Hypothalamus (tissue), 51 donors: ENCODE data around the gene IFNA4.
A peak's percentile ranks its signal among the peaks of the same experiment; 100 is the strongest.
"Not testable (repeated sequence)": the region's sequence is repeated elsewhere in the genome, so short reads cannot be mapped to it uniquely, and the experiment has no call there.

ENCODE experiments used
- DNase-seq, 51 donors: peaks; one replicate each; lab custom pipeline; 2025; lab: John Stamatoyannopoulos, UW

IFNA4 gene

DNA sequence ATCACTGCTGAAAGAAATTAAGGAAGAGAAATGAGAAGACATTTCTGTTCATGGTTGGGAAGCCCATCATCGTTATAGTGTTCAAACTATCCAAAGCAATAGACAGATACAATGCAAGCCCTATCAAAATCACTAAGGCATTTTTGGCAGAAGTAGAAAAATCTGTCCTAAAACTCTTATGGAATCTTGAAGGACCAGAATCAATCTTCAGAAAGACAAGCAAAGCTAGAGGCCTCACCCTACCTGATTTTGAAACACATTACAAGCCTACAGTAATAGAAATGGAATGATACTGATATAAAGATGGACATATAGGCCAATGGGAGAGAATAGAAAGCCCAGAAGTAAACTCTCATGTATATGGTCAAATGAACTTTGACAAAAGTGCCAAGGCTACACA lies 16.0 kb downstream of the IFNA4 start:
- DNase-seq = no peak

DNA sequence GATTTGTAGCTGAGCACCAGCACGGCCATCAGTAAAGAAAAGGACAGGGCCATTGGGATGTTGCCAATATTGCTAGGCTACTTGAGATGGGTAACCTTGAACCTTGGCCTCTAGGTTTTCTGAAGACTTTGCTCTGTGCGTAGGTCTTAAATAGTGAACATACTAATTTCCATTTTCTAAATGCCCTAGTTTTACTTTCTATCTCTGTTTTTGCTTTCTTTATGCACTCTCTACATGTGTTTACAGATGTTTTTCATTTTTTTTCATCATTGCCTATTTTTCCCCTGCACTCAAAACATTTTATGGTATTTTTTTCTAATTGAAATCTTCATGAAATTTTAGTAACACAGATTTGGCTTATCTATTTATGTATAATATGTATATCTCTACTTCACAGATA lies 20.8 kb downstream of the IFNA4 start, which contains the start of gene IFNA21:
Gene IFNA21 (minus strand): TSS at position 101 of the 400 bp plus-strand sequence. CDS start 48 bp downstream, at position 53.
- DNase-seq = not testable (repeated sequence)

DNA sequence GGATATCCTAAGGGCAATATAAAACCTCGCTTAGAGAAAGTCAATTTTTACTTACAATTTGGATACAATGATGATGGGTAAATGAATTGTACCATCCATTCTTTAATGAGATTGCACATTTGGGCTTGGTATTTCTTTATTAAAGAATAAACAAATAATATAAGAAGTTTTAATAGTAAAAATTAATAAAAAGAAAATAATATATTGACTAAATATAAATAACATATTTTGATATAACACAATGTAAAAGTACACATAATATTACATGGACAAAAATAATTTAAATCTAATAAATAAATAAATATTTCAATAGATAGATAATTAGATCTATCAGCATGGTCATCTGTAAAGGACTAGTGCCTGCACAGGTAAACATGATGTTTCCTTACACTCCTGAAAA lies 21.9 kb downstream of the IFNA4 start:
- DNase-seq = no peak

DNA sequence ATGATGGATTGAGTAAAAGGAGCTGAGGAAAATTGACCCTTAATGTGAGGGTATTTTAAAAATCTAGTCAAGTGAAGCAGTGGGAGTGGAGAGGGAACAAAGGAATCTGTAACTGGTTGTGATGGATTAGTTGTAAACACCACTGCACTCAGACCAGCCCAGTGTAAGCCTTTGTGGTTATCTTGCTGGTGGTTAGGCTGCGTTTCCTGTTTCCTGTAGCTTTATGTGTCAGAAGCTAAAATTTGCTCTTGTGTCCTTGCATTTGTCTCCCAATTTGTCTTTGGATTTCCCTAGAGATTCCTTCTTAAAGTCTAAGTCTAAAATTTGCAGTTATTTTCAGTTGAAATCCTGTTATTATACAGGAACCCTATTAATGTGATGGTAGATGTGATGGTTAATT lies 27.2 kb downstream of the IFNA4 start:
- DNase-seq = peak in 1 of 51 donors; percentile 1

GRCh38 chr9:21155501-21155900 lies 31.9 kb downstream of the IFNA4 start:
- no peak for DNase-seq

- peak in 7 of 51 donors; percentile 1 to 16 (median 8) for DNase-seq
These were observed 33.3 kb downstream of the IFNA4 start for GRCh38 chr9:21154018-21154608.

GRCh38 chr9:21153336-21154017 lies 33.9 kb downstream of the IFNA4 start:
- DNase-seq = peak in 3 of 51 donors; percentile 5 to 12 (median 9)

GRCh38 chr9:21144603-21145002 lies 42.8 kb downstream of the IFNA4 start:
- no peak for DNase-seq

DNA sequence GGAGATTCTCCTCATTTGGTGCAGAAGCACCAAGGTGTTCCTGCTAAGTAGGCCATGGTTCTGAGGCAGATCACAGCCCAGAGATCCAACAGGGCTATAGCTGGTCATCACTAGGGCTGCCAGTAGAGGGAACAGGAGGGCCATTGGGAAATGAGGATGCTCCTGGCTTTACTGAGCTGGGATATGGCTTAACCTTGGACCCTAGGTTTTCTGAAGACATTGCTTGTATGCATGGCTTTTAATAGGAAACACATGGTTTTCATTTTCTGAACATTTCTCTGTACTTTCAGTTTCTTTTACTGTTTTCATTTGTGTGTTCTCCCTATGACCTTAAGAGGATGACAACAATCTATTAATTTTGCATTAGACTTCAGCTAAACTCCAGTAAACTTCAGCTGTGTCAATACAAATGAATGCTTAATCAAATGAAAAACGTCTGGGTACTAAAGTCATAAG lies 45.9 kb downstream of the IFNA4 start, which contains the start of gene IFNW1:
Gene IFNW1 (minus strand): TSS at position 406 of the 456 bp plus-strand sequence. CDS start 262 bp downstream, at position 144.
- DNase-seq = no peak

DNA sequence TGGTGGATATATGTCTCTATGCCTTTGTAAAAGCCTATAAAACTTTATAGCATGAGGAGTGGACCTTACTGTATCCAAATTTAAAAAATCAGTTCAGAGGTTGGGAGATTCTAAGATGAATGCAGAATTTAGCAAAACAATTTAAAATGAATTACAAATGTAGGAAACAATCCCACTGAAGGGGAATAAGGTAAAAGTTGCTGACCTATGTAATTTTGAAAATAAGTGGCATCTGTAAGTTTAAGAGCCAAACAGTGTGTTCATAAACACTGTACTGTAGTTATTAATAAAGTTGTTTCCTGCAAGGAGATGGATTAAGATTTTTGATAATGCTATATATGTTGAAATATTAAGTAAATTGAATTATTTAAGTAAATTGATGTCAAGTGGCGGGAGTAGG lies 50.4 kb downstream of the IFNA4 start:
- no peak for DNase-seq
